ENCODE measurements around the gene MTCL1. TPM values are rescaled to one million over a fixed set of nuclear protein-coding genes. Genes with fewer than 3 reads are reported as not detected.
A peak's percentile ranks its signal among the peaks of the same experiment; 100 is the strongest.

The MTCL1 gene
- total RNA-seq, 1 donor from 2014 or later = 48.7 TPM

- Mint-ChIP-seq H3K4me1 (ENCODE audit: unreplicated experiment) (peaks cover 20% of the 10 kb centered on the region), H3K4me3 (no peak overlapping the region), H3K36me3 (peaks cover 23% of the 10 kb centered on the region), H3K9me3 (no peaks in the 10 kb centered on the region), H3K27me3 (no peaks in the 10 kb centered on the region), H3K27ac (no peak overlapping the region)
- no peak for DNase-seq (ENCODE audit: extremely low spot score, unreplicated experiment)
- no peak for TF ChIP-seq CTCF (conservative IDR thresholded peaks at IDR 0.05)
Observed at GRCh38 chr18:8806798-8807487, 101.6 kb downstream of the MTCL1 start.

GRCh38 chr18:8807488-8807805, 102.1 kb downstream of the MTCL1 start:
- DNase-seq (ENCODE audit: extremely low spot score, unreplicated experiment) = no peak
- TF ChIP-seq CTCF (conservative IDR thresholded peaks at IDR 0.05) = no peak
- Mint-ChIP-seq H3K36me3 (peaks cover 23% of the 10 kb centered on the region), H3K9me3 (no peaks in the 10 kb centered on the region), H3K4me1 (ENCODE audit: unreplicated experiment) (peaks cover 18% of the 10 kb centered on the region), H3K27ac (no peak overlapping the region), H3K4me3 (no peak overlapping the region), H3K27me3 (no peaks in the 10 kb centered on the region)

GRCh38 chr18:8808001-8808400, 102.6 kb downstream of the MTCL1 start:
- no peaks in the 10 kb centered on the region for H3K27me3 Mint-ChIP-seq
- no peak overlapping the region for H3K27ac Mint-ChIP-seq
- no peak for TF ChIP-seq CTCF (conservative IDR thresholded peaks at IDR 0.05)

GRCh38 chr18:8809514-8809913, 104.2 kb downstream of the MTCL1 start:
- Mint-ChIP-seq H3K27me3 (no peaks in the 10 kb centered on the region), H3K36me3 (peaks cover 34% of the 10 kb centered on the region), H3K4me3 (no peak overlapping the region), H3K4me1 (ENCODE audit: unreplicated experiment) (peaks cover 18% of the 10 kb centered on the region), H3K9me3 (no peaks in the 10 kb centered on the region), H3K27ac (no peak overlapping the region)
- TF ChIP-seq CTCF (conservative IDR thresholded peaks at IDR 0.05) = no peak
- DNase-seq (ENCODE audit: extremely low spot score, unreplicated experiment) = no peak

More at GRCh38 chr18:8808001-8808400, 102.6 kb downstream of the MTCL1 start:
- no peak for DNase-seq (ENCODE audit: extremely low spot score, unreplicated experiment)
- H3K4me1 Mint-ChIP-seq (ENCODE audit: unreplicated experiment) = peaks cover 18% of the 10 kb centered on the region
- H3K4me3 Mint-ChIP-seq = no peak overlapping the region
- H3K36me3 Mint-ChIP-seq = peaks cover 26% of the 10 kb centered on the region
- no peaks in the 10 kb centered on the region for H3K9me3 Mint-ChIP-seq

- H3K4me3 Mint-ChIP-seq = no peak overlapping the region
- no peak for TF ChIP-seq CTCF (conservative IDR thresholded peaks at IDR 0.05)
- H3K4me1 Mint-ChIP-seq (ENCODE audit: unreplicated experiment) = peaks cover 18% of the 10 kb centered on the region
- H3K27ac Mint-ChIP-seq = peak overlapping the region; percentile 35
- H3K36me3 Mint-ChIP-seq = peaks cover 37% of the 10 kb centered on the region
- DNase-seq (ENCODE audit: extremely low spot score, unreplicated experiment) = no peak
- H3K27me3 Mint-ChIP-seq = no peaks in the 10 kb centered on the region
- no peaks in the 10 kb centered on the region for H3K9me3 Mint-ChIP-seq
Observed at GRCh38 chr18:8810157-8810556, 104.8 kb downstream of the MTCL1 start.
